SK-N-DZ (cell line): ENCODE measurements around the gene PPP1R12B.
"Not testable (repeated sequence)": the region's sequence is repeated elsewhere in the genome, so short reads cannot be mapped to it uniquely, and the experiment has no call there.

Source experiments
- DNase-seq: peaks from one replicate; pipeline ENCODE4 v3.0.0-alpha.2; 2015; ENCODE audit warnings: low spot score

PPP1R12B gene

DNA sequence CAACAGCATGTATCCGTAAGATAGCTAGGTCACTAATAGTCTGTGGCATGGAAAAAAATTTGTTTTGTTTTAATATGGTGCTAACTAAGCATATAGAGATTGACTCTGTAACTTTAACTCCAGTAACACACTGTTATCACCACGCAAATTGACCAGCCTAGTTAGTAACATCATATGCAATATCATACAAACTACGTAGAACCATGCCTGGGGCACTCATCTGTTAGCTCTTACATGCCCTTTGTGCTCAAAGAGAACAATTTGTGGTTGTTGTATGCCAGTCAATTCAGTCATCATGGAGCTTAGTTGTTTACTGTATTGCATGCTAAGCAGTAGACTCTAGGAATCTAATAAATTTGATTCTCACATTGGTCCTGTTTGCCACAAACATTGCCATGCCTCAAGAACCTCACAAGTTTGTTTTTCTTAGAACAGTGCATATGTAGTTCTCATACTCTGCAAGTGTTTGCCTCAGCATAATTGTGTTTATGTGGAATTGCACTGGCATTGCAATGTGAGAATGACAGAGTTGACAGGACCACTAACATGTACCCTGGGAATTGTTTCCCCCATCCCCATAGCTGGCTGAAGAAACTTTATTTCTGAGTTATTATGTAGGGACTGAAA, 179.7 kb downstream of the PPP1R12B start:
- not testable (repeated sequence) for DNase-seq

DNA sequence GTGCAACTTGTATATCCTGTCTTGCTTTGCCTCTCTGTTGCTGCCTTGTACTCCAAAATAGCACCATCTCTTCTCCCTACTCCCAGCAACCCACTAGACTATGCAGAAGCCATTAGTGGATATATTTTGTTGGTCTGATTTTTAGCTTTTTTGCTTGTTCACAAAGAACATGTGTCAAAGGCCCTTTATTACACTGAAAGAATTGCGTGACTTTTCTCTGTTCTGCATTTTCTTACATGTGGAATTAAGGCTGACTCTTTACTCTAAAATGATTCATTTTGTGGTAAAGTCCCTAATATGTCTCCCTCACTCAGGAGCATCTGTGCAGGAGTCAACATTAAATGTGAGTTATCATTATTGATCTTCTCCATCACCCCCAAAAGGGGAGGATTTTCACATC, 182.2 kb downstream of the PPP1R12B start:
- DNase-seq: not testable (repeated sequence)

DNA sequence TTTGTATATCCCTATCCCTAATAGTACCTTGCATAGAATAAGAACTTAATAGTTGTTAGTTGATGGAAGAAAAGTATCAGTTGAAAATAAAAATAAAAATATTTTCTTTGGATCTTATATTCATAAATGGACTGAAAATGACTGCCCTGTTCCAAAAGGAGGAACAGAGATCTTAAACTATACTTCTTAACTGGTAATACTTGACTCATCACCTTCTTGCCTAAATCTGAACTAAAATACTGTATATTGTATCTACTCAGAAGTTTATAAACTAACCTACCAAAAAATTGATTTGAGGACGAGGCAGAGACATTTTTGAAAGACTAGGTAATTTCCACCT, 182.9 kb downstream of the PPP1R12B start:
- DNase-seq: no peak

DNA sequence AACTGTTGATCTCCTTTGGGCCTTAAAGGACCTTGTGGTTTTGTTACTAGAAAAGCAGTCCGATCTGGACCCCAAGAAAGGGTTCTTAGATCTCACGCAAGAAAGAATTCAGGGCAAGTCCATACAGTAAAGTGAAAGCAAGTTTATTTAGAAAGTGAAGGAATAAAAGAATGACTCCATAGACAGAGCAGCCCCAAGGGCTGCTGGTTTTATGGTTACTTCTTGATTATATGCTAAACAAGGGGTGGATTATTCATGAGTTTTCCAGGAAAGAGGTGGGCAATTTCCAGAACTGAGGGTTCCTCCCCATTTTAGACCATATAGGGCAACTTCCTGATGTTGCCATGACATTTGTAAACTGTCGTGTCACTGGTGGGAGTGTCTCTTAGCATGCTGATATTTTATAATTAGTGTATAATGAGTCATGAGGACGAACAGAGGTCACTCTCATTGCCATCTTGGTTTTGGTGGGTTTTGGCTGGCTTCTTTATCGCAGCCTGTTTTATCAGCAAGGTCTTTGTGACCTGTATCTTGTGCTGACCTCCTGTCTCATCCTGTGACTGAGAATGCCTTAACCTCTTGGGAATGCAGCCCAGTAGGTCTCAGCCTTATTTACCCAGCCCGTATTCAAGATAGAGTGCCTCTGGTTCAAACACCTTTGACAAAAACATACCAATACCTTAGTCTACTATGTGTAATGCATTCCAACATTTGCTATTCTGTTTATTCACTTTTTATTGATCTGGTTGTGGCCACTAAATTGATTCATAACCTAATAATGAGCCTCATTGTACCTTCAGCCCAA, 183.5 kb downstream of the PPP1R12B start:
- DNase-seq: not testable (repeated sequence)

DNA sequence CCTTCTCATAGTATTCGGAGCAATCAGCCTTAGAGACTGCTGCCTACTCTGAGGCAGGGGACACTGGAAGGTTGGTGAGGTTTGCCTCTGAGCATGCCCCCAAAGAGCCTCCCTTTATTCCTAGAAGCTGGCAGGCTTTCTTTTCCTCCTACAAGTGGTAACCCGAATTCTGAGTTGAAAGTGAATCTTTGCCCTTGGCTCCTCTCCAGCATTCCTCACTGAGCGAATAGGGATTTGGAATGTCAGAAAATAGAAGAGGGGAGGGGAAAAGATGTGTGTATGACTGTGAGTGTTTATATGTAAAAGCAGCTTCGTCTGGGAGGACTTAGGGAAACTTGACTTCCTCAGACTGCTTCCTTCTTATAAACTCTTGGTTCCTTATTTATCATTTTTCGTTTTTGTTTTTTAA, 190.7 kb downstream of the PPP1R12B start:
- not testable (repeated sequence) for DNase-seq

DNA sequence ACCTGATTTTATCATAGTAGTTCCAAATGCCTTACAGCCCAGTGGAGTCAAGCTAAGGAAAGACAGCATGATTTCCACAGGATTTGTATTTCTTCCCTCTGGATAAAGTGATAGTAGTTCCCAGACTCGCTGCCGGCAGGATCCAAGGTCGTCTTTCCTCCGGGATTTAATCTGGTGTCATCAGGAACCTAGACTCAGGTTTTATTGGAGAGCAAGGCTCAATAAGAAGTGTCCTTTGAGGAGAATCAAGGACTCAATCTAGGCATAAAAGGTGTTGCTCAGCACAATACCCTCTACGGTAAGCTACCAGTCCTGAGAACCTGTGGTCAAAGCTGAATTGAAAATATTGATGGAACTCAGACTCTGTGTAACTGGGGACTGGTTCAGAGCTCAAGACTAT, 191.1 kb downstream of the PPP1R12B start:
- not testable (repeated sequence) for DNase-seq

DNA sequence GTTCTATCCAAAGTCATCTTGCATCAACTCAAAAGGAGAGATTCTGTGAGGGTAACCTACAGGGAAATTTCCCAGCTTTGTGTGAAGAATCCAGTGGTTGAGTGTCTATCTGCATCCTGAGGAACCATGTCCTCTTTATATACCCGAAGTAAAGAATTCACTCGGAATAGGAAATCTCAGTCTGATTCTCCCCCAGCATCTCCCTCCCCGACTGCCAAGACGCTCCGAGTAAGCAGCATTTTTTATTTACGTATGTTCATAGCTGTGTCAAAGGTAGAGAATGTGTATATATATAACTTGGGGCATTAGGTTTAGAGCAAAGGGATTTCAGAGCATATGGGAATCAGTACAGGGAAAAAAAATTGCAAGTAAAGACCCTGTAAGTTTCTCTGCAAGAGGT, 191.5 kb downstream of the PPP1R12B start:
- DNase-seq: no peak

DNA sequence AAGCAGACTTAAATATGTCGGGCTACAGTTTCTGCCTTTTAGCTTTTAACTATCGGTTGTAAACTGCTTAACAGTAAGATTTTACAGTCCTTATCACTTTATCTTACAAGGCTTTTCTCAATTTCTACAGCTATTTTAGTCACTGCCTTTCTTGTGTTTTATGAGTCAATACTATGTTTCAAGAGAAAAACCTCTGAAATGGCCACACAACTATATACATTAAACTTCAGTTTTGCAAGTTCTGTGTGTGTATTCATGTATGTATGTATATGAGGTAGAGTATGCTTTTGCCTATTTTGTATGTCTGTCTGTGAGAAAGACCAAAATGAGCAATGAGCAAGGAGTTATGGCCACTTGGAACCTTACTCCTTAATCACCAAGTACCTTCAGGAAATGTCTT, 191.9 kb downstream of the PPP1R12B start:
- DNase-seq: no peak

DNA sequence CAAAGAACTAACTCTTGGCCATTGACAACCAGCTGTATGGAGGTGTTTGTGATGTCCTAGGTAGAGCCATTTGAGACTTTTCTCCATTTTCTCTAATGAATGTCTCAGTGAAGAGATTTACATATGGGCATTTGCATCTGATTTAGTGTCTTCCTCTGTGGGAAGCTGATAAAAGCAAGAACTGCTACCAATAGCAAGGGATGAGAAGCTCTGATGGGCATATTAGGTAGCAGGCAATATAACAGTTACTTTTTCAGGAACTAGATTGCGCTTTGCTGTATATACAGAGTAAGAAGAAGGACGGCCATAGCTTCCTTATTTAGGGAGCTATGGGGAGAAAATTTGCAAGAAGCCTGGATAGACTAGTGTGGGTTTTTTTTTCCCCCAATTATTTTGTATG, 192.4 kb downstream of the PPP1R12B start:
- not testable (repeated sequence) for DNase-seq

DNA sequence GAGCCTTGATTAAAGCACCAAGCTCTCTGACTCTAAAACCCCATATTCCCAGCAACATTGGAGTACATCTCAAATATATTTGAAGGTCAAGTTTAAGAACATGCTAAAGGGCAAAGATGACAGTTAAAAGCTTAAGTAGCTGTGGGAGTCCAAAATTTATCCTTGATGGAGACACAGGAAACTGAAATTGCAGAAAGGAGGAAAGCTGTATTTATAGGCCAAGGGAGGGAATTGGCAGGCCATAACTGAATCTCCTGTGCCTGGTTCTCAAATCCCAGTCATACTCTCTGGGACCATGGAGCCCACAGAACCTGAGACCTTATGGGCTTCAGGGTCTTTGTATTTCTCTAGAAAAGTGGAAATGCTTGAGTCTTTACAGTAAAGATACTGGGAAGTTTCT, 193.9 kb downstream of the PPP1R12B start:
- DNase-seq: not testable (repeated sequence)

DNA sequence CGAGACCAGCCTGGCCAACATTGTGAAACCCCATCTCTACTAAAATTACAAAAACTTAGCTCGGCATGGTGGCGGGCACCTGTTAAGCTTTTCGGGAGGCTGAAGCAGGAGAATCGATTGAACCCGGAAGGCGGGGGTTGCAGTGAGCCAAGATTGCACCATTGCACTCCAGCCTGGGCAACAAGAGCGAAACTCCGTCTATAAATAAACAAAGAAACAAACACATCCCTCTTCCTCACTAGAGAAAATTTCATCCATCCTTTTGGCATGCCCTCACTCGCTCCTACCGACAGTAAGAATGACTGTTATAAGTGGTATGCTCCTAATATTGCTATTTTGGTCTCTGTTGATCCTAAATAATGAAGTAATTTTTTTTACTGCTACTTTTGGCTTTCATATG, 195.0 kb downstream of the PPP1R12B start:
- DNase-seq: not testable (repeated sequence)

DNA sequence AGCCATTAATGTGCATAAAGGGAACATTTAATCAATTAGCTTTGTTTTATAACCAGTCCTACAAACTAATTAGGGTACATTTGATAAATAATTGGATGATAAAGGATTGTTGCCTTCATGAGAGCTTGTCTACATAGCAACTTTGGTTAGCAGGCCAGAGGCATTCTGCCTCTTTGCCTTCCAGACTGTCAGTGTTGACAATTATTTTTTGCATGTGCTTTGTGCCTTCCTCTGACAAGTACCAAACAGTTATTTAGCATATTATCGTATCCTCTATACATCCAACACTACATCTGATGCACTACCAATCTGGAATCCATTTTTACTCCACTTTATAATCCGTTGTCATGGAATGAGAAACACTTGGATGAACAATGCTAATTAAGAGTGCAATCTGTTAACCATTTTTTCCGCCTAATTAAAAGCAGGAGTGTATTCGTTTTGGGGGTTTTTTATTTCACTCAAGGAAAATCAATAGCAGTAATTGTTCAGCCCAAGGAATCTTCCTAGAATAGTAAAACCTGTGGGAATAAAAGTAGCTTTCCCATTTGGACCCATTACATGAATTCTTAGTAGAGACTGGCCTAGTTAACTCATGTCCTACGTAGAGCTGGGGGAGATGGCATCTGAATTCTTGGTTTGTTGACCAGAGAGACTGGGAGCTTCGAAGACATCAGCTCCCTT, 196.4 kb downstream of the PPP1R12B start:
- not testable (repeated sequence) for DNase-seq

DNA sequence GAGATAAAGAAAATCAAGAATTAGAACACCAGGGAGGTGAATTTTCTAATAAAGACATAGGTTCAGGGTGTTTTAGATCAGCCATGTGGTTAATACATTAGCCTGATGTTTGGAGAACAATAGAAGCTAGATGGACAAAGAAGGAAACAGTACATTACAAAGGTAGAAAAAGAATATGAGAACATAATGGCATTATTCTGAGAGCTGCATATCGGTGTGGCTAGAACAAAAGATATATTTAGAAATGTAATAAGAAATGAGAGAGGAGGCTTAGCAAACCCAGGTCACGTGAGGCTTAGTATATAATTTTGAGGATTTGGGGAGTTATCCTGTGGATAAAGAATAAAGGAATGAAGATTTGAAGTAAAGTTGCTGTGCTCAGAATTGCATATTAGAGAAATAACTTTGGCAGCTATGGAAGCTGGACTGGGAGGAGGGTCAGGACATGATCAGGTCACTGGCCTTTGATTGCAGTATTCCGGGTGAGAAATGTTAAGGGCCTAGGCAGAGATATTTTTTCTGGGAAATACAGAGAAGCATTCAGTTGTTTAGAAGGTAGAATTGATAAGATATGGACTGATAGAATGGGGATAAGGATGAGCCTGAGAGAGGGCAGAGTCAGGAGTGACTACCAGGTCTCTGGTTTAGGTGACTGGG, 197.3 kb downstream of the PPP1R12B start:
- DNase-seq: not testable (repeated sequence)

DNA sequence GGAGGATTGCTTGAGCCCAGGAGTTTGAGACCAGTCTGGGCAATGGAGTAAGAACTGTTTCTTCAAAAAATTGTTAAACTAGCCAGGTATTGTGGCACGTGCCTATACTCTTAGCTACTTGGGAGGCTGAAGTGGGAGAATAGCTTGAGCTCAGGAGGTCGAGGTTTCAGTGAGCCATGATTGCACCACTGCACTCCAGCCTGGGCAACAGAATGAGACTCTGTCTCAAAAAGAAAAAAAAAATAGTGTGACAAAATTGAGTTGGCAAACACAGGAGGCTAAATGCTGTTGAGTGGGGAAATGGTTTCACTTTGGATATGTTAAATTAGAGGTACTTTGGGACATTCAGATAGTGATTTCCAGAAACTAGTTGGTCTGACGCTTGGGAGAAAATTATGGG, 197.9 kb downstream of the PPP1R12B start:
- not testable (repeated sequence) for DNase-seq

DNA sequence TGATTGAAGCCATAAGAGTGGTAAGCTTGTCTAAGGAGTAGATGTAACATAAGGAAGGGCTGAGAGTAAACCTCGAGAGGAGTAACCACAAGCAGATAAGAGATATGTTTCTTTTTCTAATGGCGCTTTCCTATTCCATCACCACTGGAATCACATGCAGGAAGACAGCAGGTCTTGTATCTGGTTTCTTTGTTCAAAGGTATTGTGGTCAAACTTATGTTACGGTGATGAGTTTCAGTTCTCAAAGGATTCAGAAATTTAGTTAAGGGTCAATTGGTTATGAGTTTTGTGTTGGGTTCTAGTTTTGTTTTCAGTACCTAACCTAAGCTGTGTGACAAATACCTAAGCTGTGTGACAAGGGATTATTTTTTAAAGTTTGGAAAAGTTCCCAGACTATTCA, 198.3 kb downstream of the PPP1R12B start:
- not testable (repeated sequence) for DNase-seq

DNA sequence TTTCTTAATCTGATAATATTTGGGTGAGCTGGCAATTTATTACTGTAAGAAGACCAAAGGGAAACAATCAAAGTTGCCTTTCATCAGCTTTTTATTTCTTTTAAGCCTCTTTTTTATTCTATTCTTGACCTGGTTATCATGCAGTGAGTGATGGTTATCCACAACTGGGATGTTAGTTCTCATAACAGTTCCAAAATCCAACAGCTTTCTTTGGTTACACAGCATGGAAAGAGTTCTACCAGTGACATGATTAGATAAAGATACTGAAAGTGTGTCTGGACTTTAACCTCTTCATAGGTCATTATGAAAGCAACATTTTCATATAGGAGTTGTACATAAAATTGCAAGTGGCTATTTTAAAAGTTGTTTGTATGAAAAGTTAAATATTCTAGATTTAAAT, 198.7 kb downstream of the PPP1R12B start:
- no peak for DNase-seq

DNA sequence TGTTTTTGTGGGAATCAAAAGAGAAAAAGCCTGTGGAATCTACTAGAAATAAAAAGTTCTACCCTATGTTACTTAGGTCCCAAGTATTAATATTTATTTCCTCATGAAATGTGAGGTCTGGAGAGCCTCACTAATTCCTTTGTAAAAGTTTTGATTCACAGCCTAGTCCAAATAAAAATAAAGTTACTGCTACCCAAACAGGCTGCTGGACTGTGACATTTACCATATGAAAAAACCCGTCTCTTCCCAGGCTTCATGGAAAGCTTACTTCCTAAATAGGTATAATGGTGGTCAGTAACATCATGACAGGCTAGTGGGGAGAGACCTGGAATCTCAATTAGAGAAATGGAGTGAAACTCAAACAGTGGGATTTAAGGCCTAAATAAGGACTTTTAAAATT, 201.6 kb downstream of the PPP1R12B start:
- not testable (repeated sequence) for DNase-seq

DNA sequence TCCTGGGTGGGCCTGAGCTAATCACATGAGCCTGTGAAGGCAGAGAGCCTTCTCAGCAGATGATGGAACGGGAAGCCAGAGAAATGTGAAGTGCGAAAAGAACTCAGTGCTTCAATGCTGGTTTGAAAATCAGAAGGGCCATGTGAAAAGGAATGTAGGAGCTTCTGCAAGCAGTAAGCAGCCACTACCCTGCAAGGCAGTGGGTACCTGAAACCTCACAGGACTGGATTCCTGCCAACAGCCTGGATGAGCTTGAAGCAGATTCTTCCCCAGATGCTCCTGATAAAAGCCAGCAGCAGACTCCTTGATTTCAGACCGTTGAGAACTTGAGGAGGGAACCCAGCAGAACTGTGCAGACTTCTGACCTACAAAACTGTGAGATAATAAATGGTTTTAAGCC, 203.2 kb downstream of the PPP1R12B start:
- peak; percentile 50 for DNase-seq

DNA sequence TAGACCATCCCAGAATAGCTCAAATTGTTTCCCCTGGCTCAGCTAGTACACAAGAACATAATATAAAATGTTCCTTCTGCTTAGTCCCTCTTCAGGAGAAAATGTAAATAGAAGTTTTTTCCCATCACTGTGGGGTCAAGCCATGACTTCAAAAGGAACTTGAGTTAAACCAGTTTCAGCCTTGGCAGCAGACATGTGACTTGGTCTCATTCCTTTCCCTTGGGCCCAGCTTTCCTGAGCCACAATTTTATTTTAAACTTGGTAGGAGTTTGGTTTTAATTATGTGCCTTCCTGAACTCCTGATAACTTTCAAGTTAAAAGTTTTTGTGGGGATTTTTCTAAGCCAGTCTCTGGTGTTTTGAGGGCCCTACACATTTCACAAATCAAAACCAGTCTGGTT, 204.1 kb downstream of the PPP1R12B start:
- not testable (repeated sequence) for DNase-seq

DNA sequence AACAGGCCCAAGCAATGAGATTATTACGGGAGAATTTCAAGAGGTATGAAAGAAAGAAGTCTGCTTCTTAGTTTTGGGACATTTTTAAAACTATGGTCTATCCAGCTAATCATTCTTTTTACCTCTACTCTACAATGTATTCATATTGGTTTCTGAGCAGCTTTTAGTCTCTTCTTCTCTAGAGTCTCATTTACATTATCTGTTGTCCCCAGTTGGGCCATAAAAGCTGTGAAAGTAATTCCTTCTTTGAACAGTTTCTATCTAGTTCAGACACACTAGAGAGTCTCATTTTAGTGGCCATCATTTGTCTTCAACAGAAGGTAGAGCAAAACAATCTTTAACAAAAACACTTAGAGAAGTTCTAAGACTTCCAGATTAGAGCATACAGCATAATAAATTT, 204.6 kb downstream of the PPP1R12B start:
- not testable (repeated sequence) for DNase-seq

DNA sequence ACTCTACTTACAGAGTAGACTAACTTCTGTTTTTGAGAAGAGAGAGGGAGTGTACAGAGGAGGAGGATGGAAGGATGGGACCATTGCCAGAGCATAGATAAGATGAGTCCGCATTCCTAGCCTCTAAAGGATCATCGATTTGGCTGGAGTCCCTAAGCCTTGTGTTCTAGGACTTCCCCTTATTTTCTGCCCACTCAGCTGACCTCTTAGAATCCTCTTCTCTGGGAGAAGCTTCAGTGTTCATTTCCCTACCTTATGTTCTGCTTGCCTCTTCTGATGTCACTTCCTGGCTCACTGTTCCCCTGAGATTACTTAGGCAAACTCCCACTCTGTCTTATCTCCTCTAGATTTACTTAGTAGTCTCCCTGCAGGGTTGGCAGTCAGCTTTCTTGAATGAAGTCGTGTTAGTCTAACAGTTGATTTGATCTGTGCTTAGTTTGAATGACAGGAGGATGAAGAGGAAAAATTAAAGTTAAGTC, 205.1 kb downstream of the PPP1R12B start:
- peak; percentile 12 for DNase-seq

DNA sequence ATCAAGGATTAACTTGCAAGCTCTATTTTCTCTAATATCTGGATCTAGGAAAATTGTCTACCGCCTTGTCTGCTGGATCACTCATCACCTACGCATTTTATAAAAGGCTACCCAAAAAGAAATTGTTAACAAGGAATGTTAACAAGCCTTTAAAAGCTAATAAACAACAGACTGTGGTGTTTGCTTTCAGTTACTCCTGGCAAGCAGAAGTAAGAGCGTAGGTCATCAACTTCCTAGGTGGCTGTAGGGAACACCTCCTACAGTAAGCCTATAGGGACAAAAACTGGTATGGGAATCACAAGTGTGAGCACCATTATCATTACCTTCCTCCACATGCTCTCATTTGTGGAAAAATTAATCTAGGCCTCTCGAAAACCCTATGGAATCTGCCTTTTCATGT, 206.1 kb downstream of the PPP1R12B start:
- DNase-seq: not testable (repeated sequence)
